Measurements from ENCODE around the gene ARHGEF7. TPM values are rescaled to one million over a fixed set of nuclear protein-coding genes. Genes with fewer than 3 reads are reported as not detected.

Gene ARHGEF7
- polyA plus RNA-seq, 1 experiment, result 40.3 TPM

DNA sequence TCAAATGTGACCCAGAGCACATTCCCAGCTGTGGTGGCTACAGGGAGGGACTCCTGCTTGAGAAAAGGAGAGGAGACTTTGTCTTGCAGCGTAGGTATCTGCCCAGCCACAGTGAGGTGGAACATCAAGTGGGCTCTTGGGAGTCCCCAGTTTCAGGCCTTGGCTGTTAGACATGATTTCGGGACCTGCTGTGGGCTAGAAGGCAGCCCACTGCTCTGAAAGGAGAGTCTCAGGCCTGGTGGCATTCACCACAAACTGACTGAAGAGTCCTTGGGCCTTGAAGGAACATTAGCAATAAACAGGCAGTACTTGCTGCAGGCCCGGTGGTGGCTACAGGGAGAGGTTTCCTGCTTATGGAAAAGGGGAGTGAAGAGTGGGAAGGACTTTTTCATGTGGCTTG, 143.5 kb downstream of the ARHGEF7 start:
- ChIA-PET CTCF (no interaction called here), POLR2A (no interaction called here)
- TF ChIP-seq, protein P1, sequence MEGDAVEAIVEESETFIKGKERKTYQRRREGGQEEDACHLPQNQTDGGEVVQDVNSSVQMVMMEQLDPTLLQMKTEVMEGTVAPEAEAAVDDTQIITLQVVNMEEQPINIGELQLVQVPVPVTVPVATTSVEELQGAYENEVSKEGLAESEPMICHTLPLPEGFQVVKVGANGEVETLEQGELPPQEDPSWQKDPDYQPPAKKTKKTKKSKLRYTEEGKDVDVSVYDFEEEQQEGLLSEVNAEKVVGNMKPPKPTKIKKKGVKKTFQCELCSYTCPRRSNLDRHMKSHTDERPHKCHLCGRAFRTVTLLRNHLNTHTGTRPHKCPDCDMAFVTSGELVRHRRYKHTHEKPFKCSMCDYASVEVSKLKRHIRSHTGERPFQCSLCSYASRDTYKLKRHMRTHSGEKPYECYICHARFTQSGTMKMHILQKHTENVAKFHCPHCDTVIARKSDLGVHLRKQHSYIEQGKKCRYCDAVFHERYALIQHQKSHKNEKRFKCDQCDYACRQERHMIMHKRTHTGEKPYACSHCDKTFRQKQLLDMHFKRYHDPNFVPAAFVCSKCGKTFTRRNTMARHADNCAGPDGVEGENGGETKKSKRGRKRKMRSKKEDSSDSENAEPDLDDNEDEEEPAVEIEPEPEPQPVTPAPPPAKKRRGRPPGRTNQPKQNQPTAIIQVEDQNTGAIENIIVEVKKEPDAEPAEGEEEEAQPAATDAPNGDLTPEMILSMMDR (IDR thresholded peaks at IDR 0.05; ENCODE audit: low read depth, low read length), result no peak

GRCh38 chr13:111259058-111259457, 143.9 kb downstream of the ARHGEF7 start:
- no peak for DNase-seq (ENCODE audit: low read depth, low spot score)
- no peak overlapping the region for H3K4me3 ChIP-seq (ENCODE audit: low read depth, low read length)
- TF ChIP-seq, protein P1 (IDR thresholded peaks at IDR 0.05; ENCODE audit: low read depth, low read length), result no peak
- peaks cover 16% of the 10 kb centered on the region for H3K9me3 ChIP-seq (ENCODE audit: control insufficient read depth, insufficient read depth, low read length)
- no peaks in the 10 kb centered on the region for H3K27me3 ChIP-seq (ENCODE audit: control insufficient read depth, insufficient read depth, low read length)
- no peak overlapping the region for H3K27ac ChIP-seq (ENCODE audit: low read depth, low read length)
- ChIA-PET CTCF (no interaction called here), POLR2A (no interaction called here)

More for the DNA sequence above, 143.5 kb downstream of the ARHGEF7 start:
- Histone ChIP-seq H3K27me3 (ENCODE audit: control insufficient read depth, insufficient read depth, low read length) (no peaks in the 10 kb centered on the region), H3K4me3 (ENCODE audit: low read depth, low read length) (no peak overlapping the region), H3K27ac (ENCODE audit: low read depth, low read length) (no peak overlapping the region), H3K9me3 (ENCODE audit: control insufficient read depth, insufficient read depth, low read length) (peaks cover 17% of the 10 kb centered on the region)
- DNase-seq (ENCODE audit: low read depth, low spot score), result no peak

DNA sequence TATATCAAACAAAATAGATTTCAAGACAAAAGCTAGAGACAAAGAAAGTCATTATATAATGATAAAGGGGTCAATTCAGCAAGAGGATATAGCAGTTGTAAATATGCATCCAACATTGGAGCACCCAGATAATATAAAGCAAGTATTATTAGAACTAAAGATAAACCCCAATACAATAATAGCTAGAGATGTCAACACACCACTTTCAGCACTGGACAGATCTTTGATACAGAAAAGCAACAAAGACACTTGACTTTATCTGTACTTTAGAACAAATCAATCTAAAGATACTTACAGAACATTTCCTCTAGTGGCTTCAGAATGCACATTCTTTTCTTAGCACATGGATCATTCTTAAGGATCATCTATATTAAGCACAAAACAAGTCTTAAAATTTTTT, 146.2 kb downstream of the ARHGEF7 start:
- ChIA-PET POLR2A (no interaction called here), CTCF (interaction anchor here (0.6 kb wide), 1 partner anchor 45 kb away, joined by 4 read pairs; no protein-coding TSS in a partner anchor)
- no peak overlapping the region for H3K4me3 ChIP-seq (ENCODE audit: low read depth, low read length)
- TF ChIP-seq, protein P1 (IDR thresholded peaks at IDR 0.05; ENCODE audit: low read depth, low read length), result no peak
- peaks cover 7% of the 10 kb centered on the region; the same call in 1 of the 2 replicates for H3K9me3 ChIP-seq (ENCODE audit: control insufficient read depth, insufficient read depth, low read length)
- H3K27ac ChIP-seq (ENCODE audit: low read depth, low read length), result no peak overlapping the region
- DNase-seq (ENCODE audit: low read depth, low spot score), result no peak
- H3K27me3 ChIP-seq (ENCODE audit: control insufficient read depth, insufficient read depth, low read length), result no peaks in the 10 kb centered on the region

DNA sequence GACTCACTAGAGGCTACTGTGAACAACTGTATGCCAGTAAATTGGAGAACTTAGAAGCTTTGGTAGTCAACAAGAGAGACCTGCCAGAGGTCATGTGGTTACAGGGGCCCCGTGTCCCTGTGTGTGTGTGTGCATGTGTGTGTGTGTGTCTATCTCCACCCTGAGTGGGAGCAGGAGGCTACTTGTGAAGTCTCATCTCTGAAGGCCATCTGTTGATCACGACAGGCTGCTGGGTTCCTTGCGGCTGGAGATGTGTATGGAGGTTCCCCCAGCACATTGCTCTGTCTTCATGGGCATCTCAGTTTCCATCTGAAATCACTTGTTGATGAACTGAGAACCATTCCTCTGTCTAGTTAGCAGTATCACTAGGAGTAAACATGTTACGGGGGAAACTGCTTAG, 147.2 kb downstream of the ARHGEF7 start:
- Histone ChIP-seq H3K27me3 (ENCODE audit: control insufficient read depth, insufficient read depth, low read length) (no peaks in the 10 kb centered on the region), H3K4me3 (ENCODE audit: low read depth, low read length) (no peak overlapping the region), H3K27ac (ENCODE audit: low read depth, low read length) (no peak overlapping the region), H3K9me3 (ENCODE audit: control insufficient read depth, insufficient read depth, low read length) (peaks cover 7% of the 10 kb centered on the region; the same call in 1 of the 2 replicates)
- TF ChIP-seq, protein P1 (IDR thresholded peaks at IDR 0.05; ENCODE audit: low read depth, low read length), result no peak
- CTCF ChIA-PET, result interaction anchor here (1.0 kb wide), 1 partner anchor 194 kb away, joined by 3 read pairs; no protein-coding TSS in a partner anchor
- POLR2A ChIA-PET, result no interaction called here
- no peak for DNase-seq (ENCODE audit: low read depth, low spot score)

DNA sequence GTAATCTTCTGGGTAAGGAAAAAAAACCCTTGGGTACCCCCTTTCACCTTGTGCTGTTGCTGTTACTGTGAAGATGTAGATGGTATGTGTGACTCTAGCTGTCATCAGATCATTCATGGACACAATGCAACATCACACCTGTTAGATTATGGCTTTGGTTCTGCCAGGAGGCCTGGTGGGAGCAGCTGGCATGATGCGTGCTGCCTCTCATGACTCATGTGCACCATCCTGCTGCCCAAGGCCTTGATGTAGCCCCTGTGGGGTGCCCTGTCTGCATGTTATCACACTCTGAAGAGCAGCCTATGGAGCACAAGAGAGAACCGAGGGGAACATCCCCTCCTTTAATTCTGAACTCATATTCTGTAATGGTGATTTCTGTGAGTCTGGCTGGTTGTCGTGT, 147.6 kb downstream of the ARHGEF7 start:
- ChIA-PET POLR2A (no interaction called here), CTCF (interaction anchor here (1.0 to 1.1 kb wide), 2 partner anchors 195 to 196 kb away, joined by 3 read pairs; no protein-coding TSS in a partner anchor)
- no peak overlapping the region for H3K4me3 ChIP-seq (ENCODE audit: low read depth, low read length)
- H3K27me3 ChIP-seq (ENCODE audit: control insufficient read depth, insufficient read depth, low read length), result no peaks in the 10 kb centered on the region
- no peak overlapping the region for H3K27ac ChIP-seq (ENCODE audit: low read depth, low read length)
- DNase-seq (ENCODE audit: low read depth, low spot score), result no peak
- peaks cover 5% of the 10 kb centered on the region; the same call in 1 of the 2 replicates for H3K9me3 ChIP-seq (ENCODE audit: control insufficient read depth, insufficient read depth, low read length)
- TF ChIP-seq, protein P1 (IDR thresholded peaks at IDR 0.05; ENCODE audit: low read depth, low read length), result no peak

All from AG04450 (cell line).